Gastroesophageal sphincter (tissue), 4 donors: ENCODE data around the gene L3MBTL4. TPM values are rescaled to one million over a fixed set of nuclear protein-coding genes. Genes with fewer than 3 reads are reported as not detected.

Experiments
- ATAC-seq: fragments of 150-250 bp; one replicate; pipeline ENCODE4 v1.9.1; 2016; ENCODE audit warnings: mild to moderate bottlenecking, moderate library complexity
- H3K27ac ChIP-seq, 4 donors: fragments of 200-600 bp; sonication (generic) in 3 of 4; 1 replicate in 3 of 4; 2 replicates in 1 of 4; pipeline ENCODE4 v1.5.1; 2016 to 2019
- H3K27me3 ChIP-seq: fragments of 200-600 bp; sonication (generic); one replicate; pipeline ENCODE4 v1.5.1; 2019
- H3K36me3 ChIP-seq, 2 donors: fragments of 200-600 bp; sonication (generic); one replicate each; pipeline ENCODE4 v1.5.1; 2019; ENCODE audit warnings: control low read depth in 1 of 2
- H3K4me1 ChIP-seq, 3 donors: fragments of 200-600 bp; sonication (generic); 1 replicate in 2 of 3; 2 replicates in 1 of 3; pipeline ENCODE4 v1.5.1; 2016 to 2019; ENCODE audit warnings: control low read depth in 2 of 3
- H3K4me3 ChIP-seq, 2 donors: fragments of 200-600 bp; sonication (generic); one replicate each; pipeline ENCODE4 v1.5.1; 2019; ENCODE audit warnings: mild to moderate bottlenecking in 1 of 2, moderate library complexity in 1 of 2
- H3K9me3 ChIP-seq, 3 donors: fragments of 200-600 bp; sonication (generic); one replicate each; pipeline ENCODE4 v1.5.1; 2017 to 2019; ENCODE audit warnings: control low read depth in 2 of 3
- EP300 ChIP-seq: sonication (generic); formaldehyde crosslinking; IDR thresholded peaks from one replicate; pipeline ENCODE4 v1.6.1; 2017; ENCODE audit warnings: antibody characterized with exemption, mild to moderate bottlenecking
- POLR2A ChIP-seq, 2 donors: fragments of 450-650 bp; IDR thresholded peaks; one replicate each; pipeline ENCODE4 v1.6.1; 2017; ENCODE audit warnings: antibody characterized with exemption in 2 of 2, mild to moderate bottlenecking in 2 of 2, moderate library complexity in 1 of 2
- POLR2AphosphoS5 ChIP-seq: sonication (generic); formaldehyde crosslinking; IDR thresholded peaks from one replicate; pipeline ENCODE4 v1.6.1; 2017; ENCODE audit warnings: antibody characterized with exemption
- WGBS, 2 donors: methylation state at CpG; one replicate each; pipeline ENCODE4 v1.1.5; 2018; ENCODE audit warnings: low coverage in 1 of 2; 5-methylcytosine and 5-hydroxymethylcytosine counted together
- total RNA-seq, 4 donors: library from RNA; depleted of rRNA; stranded (reverse); fragments of >200 nt; gene quantifications; one replicate each; pipeline ENCODE4 v1.1.0, GENCODE V29; 2016
- TF ChIP-seq, protein P1 (sequence below), 4 experiments: fragments of 200-600 bp in 2 of 4; fragments of 450-650 bp in 2 of 4; sonication (generic) in 1 of 4; IDR thresholded peaks; one replicate each; pipeline ENCODE4 v1.5.1; 2017 to 2019; ENCODE audit warnings: antibody characterized with exemption in 4 of 4, mild to moderate bottlenecking in 2 of 4, moderate library complexity in 2 of 4

Gene L3MBTL4
- total RNA-seq, 4 donors from 2014 or later = 0.46 to 8.1 (median 4.9) TPM

GRCh38 chr18:6341303-6341702 is 73.4 kb downstream of the L3MBTL4 start:
- H3K27me3 ChIP-seq = no peaks in the 10 kb centered on the region
- no peaks in the 10 kb centered on the region for H3K36me3 ChIP-seq
- TF ChIP-seq, protein P1, sequence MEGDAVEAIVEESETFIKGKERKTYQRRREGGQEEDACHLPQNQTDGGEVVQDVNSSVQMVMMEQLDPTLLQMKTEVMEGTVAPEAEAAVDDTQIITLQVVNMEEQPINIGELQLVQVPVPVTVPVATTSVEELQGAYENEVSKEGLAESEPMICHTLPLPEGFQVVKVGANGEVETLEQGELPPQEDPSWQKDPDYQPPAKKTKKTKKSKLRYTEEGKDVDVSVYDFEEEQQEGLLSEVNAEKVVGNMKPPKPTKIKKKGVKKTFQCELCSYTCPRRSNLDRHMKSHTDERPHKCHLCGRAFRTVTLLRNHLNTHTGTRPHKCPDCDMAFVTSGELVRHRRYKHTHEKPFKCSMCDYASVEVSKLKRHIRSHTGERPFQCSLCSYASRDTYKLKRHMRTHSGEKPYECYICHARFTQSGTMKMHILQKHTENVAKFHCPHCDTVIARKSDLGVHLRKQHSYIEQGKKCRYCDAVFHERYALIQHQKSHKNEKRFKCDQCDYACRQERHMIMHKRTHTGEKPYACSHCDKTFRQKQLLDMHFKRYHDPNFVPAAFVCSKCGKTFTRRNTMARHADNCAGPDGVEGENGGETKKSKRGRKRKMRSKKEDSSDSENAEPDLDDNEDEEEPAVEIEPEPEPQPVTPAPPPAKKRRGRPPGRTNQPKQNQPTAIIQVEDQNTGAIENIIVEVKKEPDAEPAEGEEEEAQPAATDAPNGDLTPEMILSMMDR (IDR thresholded peaks at IDR 0.05) = no peak
- TF ChIP-seq POLR2AphosphoS5 (no peak), POLR2A (IDR thresholded peaks at IDR 0.05) (no peak), EP300 (no peak)
- no peak overlapping the region for H3K27ac ChIP-seq
- H3K9me3 ChIP-seq = peaks cover 0 to 20% (median 0%) of the 10 kb centered on the region in 3 donors
- no peak for ATAC-seq
- no peak overlapping the region for H3K4me3 ChIP-seq
- H3K4me1 ChIP-seq = no peaks in the 10 kb centered on the region

GRCh38 chr18:6340121-6340520 is 74.6 kb downstream of the L3MBTL4 start:
- ATAC-seq = no peak
- Histone ChIP-seq H3K27ac (no peak overlapping the region), H3K4me3 (no peak overlapping the region), H3K4me1 (no peaks in the 10 kb centered on the region), H3K36me3 (no peaks in the 10 kb centered on the region), H3K9me3 (peaks cover 0 to 20% (median 0%) of the 10 kb centered on the region in 3 donors), H3K27me3 (no peaks in the 10 kb centered on the region)
- no peak for TF ChIP-seq EP300
- TF ChIP-seq POLR2AphosphoS5 = no peak
- TF ChIP-seq, protein P1 (IDR thresholded peaks at IDR 0.05) = no peak
- no peak for TF ChIP-seq POLR2A (IDR thresholded peaks at IDR 0.05)
- 100% methylated on average over 1 of the region's 1 CpG for WGBS, 2 donors

GRCh38 chr18:6336239-6336638 is 78.5 kb downstream of the L3MBTL4 start:
- H3K27me3 ChIP-seq = no peaks in the 10 kb centered on the region
- H3K4me3 ChIP-seq = no peak overlapping the region
- H3K4me1 ChIP-seq = no peaks in the 10 kb centered on the region
- TF ChIP-seq POLR2AphosphoS5 (no peak), EP300 (no peak), POLR2A (IDR thresholded peaks at IDR 0.05) (no peak)
- TF ChIP-seq, protein P1 (IDR thresholded peaks at IDR 0.05) = no peak
- no peaks in the 10 kb centered on the region for H3K36me3 ChIP-seq
- no peak overlapping the region for H3K27ac ChIP-seq
- ATAC-seq = no peak
- 88% methylated on average over 4 of the region's 4 CpGs for WGBS, 2 donors
- H3K9me3 ChIP-seq = peaks cover 0 to 11% (median 0%) of the 10 kb centered on the region in 3 donors

DNA sequence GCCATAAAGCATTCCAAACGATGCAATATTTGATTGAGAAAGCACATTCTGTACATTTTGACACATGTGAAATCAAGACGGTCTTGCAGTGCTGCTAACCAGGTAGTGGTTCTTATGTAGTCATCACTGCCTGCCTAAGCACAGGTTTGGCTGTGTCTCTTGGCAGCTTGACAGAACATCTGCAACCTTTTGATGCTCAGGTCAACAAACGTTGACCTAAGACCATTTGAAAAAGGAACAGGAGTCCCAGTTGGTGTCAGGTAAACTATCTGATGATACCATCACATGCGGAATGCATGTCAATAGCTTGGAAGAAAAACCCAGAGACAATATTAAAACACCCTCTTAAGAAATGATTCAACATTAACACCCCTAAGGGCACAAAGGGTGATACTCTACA is 80.7 kb downstream of the L3MBTL4 start:
- ATAC-seq = no peak
- Histone ChIP-seq H3K36me3 (no peaks in the 10 kb centered on the region), H3K27ac (no peak overlapping the region), H3K9me3 (no peaks in the 10 kb centered on the region), H3K4me1 (no peaks in the 10 kb centered on the region), H3K4me3 (no peak overlapping the region), H3K27me3 (no peaks in the 10 kb centered on the region)
- TF ChIP-seq POLR2AphosphoS5 (no peak), EP300 (no peak)
- TF ChIP-seq, protein P1 (IDR thresholded peaks at IDR 0.05) = no peak
- WGBS, 2 donors = 55 to 100% methylated on average over 1 to 4 of the region's 4 CpGs

DNA sequence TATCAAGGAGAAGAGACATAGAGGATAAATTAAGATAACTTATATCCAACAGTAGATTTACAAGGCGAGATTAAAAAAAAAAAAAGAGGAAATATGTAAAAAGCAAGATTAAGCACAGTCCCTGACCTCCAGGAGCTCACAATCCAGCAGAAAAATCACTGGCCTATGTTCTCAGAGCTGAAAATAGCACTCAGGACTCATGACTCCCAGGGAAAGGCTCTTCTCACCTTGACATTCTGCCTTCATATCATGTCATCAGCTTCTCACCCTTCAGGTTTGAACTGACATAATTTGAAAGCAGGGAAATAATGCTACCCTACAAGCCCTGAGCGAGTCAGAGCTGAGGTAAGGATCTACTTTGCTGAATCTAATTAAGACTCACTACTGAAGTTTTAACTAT is 82.8 kb downstream of the L3MBTL4 start:
- Histone ChIP-seq H3K4me1 (no peaks in the 10 kb centered on the region), H3K9me3 (no peaks in the 10 kb centered on the region), H3K27me3 (no peaks in the 10 kb centered on the region), H3K27ac (no peak overlapping the region), H3K4me3 (no peak overlapping the region), H3K36me3 (no peaks in the 10 kb centered on the region)
- 86 to 89% methylated on average over 2 of the region's 2 CpGs for WGBS, 2 donors
- ATAC-seq = no peak
- TF ChIP-seq POLR2AphosphoS5 = no peak
- TF ChIP-seq, protein P1 (IDR thresholded peaks at IDR 0.05) = no peak
- no peak for TF ChIP-seq POLR2A (IDR thresholded peaks at IDR 0.05)
- TF ChIP-seq EP300 = no peak
